ENCODE results near the gene SSBP3.

GRCh38 chr1:54272772-54273091 lies 133.5 kb downstream of the SSBP3 start:
- TF ChIP-seq CTCF (IDR thresholded peaks at IDR 0.05), result no peak
- TF ChIP-seq POLR2A (IDR thresholded peaks at IDR 0.05), result no peak
- TF ChIP-seq EP300 (IDR thresholded peaks at IDR 0.05), result no peak

All from suprapubic skin (tissue), 3 donors.